GM18858 (cell line): Measurements from ENCODE around the gene PDE4D.
"Not testable (repeated sequence)": the region's sequence is repeated elsewhere in the genome, so short reads cannot be mapped to it uniquely, and the experiment has no call there.

Source experiments
- ATAC-seq: cut with Tn5 transposase; IDR thresholded peaks from one replicate; pipeline ENCODE4 v1.9.1; 2021; ENCODE audit not compliant: unreplicated experiment

The PDE4D gene

DNA sequence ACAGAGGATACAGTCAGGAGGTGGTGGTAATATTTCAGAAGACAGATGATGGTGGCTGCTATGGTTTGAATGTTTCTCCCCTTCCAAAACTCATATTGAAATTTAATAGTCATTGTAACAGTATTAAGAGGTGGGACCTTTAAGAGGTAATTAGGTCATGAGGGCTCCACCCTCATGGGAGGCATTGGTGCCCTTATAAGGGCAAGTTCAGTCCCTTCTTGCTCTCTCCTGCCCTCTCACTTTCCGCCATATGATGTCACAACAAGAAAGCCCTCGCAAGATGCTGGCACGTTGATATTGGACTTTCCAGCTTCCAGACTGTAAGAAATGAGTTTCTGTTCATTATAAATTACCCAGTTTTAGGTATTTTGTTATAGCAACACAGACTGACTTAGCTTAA lies 274.9 kb downstream of the PDE4D start:
- ATAC-seq, result no peak

DNA sequence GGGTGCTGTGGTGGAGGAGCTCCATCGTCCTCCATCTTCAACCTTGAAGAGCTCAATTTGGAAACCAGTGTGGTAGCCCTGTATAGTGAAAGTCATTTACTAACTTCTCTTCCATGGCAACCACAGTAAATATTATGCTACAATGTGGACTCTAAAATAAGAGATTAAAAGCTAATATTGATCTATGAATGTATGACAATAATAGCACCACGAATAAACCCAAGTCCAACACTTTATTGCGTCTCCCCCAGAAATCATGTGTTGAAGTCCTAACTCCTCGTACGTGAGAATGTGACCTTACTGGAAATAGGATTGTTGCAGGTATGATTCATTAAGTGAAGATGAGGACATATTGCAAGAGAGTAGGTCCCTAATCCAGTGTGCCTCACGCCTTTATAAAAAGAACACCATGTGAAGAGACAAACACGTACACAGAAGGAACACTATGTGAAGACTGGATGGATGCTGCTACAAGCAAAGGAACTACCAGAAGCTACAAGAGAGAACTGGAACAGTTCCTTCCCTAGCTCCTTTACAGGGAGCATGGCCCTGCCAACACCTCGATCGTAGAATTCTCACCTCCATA lies 276.2 kb downstream of the PDE4D start:
- no peak for ATAC-seq

DNA sequence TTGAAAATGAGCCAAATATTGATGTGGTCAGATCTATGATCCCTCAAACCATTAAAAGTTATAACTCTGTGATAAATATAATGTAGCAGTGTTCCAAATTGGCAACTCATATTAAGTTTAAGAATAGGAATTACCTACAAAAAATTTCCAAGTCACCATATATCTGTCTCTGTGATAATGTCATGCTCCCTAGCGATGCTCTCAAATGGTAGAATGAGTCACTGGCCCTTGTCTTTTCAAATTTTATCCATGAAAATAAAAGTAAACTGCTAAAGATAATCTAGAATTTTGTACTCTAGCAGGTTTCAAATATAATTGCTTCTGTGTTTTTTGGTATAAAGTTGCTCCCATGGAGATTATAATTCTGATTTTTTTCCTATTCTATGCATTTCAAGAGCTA lies 277.1 kb downstream of the PDE4D start:
- ATAC-seq, result no peak

DNA sequence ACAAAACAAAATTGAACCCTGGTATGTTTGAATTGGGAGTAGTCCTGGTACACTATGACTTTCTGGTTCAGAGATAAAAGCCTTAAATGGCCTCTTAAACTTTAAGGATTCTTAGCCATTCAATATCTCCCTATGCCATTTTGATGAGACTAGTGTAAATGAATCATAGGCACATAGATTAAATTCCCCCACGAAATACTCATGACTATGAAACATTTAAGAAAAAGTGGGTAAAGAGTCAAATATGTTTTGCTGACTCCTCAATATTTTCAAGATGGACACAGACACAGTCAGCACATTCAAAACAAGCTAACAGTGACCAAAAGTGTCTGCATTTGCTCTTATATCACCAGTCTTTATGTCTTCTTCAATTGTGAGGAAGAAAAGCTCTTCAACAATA lies 278.3 kb downstream of the PDE4D start:
- ATAC-seq, result no peak

DNA sequence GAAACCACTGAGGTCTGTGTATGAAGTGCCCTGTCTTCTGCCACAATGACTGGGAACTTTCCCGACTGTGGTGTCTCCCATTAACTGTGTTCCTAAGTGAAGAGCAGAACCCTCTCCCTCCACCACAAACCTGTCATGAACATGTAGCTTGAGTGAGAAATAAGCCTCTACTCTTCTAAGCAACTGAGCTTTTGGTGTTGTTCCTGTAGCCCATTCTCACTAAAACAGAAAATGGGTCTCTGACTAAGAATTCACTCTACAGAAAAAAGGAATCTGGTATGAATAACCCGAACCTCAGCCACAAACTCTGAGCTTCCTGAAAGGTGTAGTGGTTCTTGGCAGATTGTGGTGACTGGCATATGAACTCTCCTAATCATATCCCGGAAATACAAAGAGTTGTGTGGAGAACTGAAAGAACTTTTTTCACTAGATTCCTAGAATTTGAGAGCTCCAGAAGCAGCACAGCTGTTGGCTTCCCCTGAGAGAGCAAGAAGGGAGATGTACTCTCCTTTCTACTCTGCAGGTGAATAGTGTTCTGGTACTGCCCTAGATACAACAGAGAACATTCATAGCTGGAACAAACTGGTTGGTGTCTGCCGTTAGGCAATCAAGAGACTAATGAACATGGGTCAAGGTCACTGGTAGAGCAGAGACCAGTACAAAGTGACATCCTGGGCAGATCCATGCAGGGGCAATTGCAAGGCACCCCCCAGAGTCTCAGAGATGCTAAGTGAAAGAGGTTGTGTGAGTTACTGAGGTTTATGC lies 283.8 kb downstream of the PDE4D start:
- no peak for ATAC-seq

DNA sequence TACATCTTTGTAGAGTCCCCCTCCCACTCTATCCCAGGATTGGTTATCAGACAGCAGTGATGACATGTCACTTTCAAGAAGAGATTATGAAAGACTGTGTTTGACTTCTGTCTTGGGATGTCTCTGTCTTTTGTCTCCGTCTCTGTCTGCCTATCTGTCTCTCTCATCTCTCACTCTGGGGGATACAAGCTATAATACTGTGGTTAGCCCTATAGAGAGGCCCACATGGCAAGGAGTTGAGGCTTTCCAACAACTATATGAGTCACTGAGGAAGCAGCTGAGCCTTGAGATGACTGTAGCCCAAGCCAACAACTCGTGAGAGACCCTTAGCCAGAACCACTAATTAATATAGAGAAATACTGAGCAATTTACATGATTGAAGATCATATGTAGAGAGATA lies 284.8 kb downstream of the PDE4D start:
- no peak for ATAC-seq

DNA sequence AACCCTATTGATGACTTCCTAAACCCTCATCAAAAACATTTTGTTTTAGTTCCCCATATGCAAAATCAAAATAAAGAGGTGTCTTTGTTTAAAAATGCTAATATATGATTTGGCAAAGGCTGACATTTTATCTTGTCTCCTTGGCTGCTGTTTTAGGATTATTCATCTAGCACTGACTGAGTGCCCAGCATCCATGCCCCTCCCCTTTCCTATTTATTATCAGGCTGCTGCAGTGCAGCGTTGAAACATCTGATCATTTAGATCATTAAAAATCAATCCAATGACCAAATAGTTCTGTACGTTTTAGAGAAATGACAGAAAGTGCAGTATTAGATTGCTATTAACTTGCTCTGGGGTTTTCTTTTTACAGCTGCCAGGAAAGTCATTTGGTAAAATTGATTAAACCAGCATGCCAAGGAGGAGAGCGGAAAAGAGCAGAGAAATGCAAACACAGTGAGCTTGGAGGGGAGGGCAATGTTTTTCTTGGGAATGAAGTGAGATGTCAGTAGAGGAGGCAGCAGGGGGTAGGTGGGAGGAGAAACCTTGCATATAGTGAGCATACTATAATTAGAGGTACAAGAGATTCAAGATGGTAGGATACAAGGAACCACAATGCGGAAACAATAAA lies 286.3 kb downstream of the PDE4D start:
- no peak for ATAC-seq

DNA sequence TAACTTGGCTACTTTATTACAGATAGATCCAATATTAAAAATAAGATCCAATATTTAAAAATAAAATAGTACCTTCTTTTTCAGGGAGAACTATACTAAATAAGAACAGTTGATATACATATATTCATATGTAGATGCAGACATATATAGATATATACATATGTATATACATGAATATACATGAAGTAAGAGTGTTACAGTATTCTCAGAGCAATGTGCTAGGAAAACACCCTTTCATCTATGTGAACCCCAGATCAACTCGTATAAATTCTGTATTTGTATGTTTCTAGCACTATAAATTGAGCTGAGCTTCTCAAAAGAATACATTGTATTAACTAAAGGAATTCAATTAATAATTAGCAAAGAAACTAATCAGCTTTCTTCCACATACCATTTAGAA lies 287.6 kb downstream of the PDE4D start:
- no peak for ATAC-seq

DNA sequence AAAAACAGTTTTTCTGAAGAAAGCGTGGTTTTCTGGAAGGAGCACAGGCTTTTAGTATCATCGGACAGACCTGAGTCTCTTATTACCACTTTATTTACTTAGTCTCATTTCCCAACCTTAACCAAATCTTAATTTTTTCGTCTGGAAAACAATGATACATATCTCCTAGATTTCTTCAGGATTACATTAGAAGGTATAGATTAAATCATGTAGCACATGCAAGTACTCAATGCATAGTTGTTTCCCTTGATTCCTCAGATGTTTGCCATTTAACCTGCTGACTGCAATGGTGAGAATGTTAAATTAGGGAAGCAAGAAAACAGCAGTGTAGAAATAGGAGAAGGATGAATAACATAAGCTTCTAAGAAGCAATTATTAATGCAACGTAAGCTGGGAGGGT lies 289.4 kb downstream of the PDE4D start:
- no peak for ATAC-seq

DNA sequence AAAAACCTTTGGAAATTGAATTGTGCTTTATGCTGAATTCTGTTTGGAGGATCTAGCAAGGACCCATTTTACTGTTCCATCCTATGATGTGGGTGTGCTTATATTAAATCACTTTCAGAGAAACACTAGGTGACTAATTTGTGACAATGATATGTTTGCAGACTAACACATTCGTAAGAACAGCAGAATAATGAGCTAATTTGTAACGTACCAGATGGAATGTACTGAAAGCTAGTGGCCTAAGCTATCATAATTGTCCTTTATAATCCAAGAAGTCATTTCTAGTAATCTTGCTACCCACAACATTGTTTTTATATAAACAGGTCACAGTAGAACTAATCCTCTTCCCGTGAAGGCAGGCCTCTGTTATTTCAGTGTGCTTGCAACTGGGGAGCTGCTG lies 292.5 kb downstream of the PDE4D start:
- no peak for ATAC-seq

DNA sequence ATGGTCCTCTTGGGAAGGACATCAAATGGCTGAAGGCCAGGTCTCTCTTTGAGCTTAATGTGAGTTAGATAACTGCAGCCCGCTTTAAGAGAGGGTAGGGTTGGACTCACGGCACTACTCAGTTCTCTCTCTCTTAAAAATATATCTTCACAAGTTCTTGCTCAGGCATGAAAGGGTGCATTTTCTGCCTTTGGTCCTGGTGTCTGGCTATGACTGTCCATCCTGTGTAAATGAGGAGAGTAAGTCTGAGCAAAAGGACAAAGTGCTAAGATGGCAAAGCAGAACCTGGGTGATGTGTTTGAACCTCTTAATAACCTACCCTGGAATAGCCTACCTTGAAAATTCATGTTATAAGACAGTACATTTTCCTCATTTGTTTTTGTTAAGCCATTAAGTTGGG lies 293.4 kb downstream of the PDE4D start:
- no peak for ATAC-seq

DNA sequence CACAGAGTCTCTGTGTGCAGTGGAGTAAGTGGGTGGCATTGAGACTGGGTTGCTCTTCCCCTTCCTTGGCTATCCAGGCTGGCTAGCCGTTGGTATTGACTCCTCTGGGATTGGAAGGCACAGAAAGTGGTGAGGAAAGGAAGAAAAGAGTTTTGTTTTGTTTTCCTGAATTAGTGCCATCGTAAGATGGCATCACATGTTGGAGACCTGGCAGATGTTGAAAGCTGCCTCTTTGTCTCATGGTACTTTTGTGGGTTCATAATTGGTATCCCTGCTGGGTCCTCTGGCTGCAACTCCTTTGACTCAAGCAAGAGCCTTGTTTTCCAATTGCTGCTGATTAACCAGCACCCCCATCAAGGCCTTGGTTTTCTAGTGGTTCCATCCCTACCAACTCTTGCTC lies 293.8 kb downstream of the PDE4D start:
- ATAC-seq, result no peak

DNA sequence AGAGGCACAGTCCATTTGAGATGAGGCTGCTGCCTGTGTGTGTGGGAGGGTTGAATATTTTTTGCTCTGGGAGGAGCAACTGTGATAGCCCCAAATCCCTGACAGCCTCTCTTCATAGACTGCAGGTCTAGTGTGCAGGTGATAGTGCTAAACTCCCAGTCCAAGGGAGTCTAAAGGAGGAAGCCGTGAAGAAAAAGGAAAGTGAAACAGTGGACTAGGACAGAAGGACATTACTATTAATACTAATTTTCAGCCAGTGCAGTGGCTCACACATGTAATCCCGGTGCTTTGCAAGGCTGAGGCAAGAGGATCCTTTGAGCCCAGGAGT lies 295.0 kb downstream of the PDE4D start:
- peak; percentile 42 for ATAC-seq

DNA sequence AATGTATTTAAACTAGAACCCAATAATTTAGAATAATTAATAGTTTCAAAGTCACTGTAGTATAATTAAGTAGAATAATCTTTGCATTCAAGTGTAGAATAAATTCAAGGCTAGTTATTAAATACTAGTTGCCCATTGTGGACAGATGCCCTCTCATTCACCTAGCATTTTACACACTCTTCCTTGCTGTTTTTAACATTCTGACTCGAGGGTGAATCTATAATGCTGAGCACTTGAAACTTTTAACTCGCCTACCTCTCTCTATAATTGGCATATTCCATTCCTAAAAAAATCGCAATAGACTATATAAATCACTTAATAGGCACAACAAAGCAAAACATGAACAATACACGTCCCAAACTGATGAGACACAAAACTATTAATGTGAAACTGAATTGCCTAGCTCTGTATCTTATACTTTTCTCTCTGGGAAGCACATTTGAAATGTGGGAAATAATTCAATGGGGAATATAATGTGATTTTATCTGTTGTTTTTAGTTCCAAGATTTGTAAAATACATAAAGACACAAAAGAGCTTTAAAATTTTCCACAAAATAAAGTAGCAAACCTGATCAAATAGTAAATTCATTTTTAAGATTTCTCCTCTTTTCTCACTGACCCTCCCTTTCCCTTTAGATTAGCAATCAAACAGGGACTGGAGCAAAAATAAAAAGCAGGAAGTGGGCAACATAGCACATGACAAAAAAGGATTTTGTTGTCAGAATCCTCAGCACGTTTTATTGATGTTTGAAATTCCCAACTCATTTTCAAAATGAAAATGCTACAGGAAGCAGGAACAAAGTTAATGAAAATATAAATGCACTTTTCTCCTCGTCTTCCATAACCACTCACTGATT lies 295.6 kb downstream of the PDE4D start:
- ATAC-seq, result no peak

DNA sequence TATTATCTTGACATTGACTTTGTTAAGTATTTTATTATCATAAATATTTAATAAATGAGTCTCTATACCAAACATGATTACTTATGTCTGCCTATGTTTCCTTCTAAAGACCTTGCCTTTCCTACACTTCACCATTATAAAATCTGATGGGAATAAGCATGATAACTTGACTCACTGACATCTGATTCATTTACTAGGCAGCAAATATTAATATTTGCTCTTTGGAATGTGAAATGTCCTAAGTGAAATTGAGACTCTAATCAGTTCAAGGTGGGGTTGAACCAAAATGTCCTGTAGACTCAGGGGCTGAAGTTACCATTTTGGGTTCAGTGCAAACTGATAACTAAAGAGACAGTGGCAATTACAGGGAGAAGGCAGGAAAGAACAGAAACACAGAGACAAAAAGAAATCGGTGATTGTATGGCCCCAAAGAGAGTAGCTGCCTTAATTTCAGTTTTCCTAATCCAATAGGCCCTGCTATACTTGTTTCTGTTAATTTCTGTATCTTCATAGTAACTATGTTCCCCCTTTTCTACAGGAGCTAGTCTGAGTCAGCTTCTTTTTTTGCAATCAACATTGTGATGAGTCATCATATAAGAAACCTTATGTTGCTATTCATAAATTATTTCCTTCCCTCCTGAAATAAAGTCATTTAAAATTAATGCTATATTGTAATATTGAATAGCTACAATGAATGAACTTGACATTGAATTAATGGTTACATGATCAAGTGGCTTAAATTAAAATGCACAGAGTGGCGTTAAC lies 296.8 kb downstream of the PDE4D start:
- no peak for ATAC-seq

DNA sequence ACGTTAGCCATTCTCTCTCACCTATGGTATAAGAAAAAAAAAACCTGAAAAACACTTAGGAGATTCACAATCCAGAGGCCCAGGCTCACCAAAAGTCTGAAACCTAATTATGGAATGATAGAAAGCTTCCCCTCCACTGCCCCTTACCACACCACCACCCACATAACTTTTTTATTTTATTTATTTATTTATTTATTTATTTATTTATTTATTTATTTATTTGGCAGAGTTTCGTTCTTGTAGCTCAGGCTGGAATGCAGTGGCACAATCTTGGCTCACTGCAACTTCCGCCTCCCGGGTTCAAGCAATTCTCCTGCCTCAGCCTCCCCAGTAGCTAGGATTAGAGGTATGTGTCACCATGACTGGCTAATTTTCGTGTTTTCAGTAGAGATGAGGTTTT lies 299.4 kb downstream of the PDE4D start:
- not testable (repeated sequence) for ATAC-seq

DNA sequence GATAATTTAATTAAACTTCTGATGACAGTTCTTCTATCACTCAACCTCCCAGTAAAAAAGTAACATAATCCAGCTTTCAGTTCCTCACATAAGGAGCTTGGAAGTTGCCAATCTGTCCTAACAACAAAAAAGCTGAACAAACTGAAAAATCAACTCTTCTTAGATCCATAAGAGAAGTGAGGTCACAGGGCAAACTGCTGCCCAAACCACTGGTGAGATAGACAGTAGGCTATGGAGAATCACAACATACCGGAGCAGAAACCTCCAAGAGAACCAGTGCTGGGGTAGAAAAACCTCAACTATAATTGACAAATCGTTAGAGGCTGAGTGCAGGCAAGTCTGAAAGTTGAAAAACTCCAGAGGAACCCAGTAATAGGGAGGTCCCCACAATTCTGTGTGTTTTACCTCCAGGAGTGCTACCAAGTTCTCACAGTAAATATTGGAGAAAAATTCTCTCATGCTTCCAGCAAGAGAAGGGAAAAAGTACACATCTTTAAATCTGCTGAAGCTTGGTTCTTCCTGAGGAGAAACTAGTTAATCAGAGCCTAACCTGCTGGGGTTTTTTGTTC lies 300.0 kb downstream of the PDE4D start:
- ATAC-seq, result no peak

DNA sequence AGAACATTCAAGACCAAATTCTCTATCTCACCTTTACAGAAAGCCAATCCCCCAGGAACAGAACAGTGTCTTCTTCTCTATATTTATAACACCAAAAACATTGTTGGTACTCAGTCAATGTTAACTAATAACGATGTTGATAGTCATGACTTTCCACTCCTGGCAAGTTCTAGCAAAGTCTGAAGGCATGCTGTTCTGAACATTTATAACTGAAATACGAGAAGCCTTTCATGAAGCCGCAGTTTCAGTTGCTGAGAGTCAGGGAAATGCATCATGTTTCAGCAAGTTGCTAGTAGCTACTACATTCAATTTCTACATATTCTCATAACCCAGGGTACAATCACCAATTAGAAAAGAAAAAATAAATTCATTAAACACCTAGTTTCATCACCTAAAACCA lies 301.4 kb downstream of the PDE4D start:
- ATAC-seq, result no peak

DNA sequence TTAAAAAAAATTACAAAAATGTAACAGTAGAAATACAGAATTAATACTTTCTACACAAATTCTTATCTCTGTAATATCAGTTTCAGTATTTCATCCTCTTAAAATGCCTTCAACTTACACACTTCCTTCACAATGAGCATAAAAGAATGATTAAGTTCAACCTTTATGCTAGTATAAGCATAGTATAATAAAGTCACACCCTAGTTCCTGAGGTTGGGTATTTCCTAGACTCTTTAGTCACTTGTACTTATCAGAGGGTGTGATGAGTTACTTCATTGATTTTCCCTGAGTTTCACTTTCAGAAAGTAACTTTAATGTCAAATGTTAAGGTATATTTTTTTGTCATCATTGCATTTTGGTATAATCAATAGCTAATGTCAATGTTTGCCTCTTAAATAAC lies 302.4 kb downstream of the PDE4D start:
- ATAC-seq, result peak; percentile 89

DNA sequence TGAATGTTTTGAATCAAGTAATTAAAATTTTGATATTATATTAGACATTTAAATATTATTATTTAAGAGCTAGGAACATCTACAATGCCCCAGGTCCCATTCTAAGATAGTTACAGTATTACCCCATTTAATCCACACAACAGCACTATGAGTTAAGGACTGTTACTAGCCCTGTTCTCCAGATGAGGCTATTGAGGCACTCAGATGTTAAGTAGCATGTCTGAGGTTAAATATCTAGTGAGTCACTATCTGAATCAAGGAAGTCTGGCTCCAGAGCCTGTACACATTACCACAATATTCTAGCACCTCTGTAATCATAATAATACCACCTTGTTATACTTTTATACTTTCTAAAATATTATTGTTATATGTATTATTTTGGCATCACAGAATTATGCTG lies 304.6 kb downstream of the PDE4D start:
- no peak for ATAC-seq
